ENCODE data around the gene FOXP1.

The FOXP1 gene

DNA sequence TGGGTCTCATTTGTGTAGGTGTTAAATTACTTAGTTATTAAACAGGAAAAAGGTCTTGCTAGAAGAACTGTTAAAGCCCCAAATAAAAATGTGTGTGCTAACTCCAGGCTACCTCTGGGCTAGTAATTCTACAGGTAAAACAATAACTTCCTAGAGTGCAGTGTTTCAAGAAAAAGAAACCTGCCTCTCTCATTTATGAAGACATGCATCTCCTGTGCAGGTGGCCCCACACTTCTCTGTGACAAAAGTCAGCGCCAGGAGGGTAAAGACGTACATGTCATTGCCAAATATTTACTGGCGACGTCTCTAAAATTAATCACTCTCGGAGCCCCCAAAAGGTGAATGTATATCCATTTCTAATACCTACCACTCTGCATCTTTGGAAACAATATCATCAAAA is 131.7 kb downstream of the FOXP1 start:
- TF ChIP-seq, protein P1, sequence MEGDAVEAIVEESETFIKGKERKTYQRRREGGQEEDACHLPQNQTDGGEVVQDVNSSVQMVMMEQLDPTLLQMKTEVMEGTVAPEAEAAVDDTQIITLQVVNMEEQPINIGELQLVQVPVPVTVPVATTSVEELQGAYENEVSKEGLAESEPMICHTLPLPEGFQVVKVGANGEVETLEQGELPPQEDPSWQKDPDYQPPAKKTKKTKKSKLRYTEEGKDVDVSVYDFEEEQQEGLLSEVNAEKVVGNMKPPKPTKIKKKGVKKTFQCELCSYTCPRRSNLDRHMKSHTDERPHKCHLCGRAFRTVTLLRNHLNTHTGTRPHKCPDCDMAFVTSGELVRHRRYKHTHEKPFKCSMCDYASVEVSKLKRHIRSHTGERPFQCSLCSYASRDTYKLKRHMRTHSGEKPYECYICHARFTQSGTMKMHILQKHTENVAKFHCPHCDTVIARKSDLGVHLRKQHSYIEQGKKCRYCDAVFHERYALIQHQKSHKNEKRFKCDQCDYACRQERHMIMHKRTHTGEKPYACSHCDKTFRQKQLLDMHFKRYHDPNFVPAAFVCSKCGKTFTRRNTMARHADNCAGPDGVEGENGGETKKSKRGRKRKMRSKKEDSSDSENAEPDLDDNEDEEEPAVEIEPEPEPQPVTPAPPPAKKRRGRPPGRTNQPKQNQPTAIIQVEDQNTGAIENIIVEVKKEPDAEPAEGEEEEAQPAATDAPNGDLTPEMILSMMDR (IDR thresholded peaks at IDR 0.05; ENCODE audit: extremely low read depth, insufficient read depth, missing control alignments), result no peak
- no peak for DNase-seq (ENCODE audit: low spot score)
- in situ Hi-C loops (cut with MboI; ENCODE audit: low pct_unique_long_range_greater_than_20kb, low sequenced_read_pairs, unreplicated experiment), result no loop called here

- no peak for DNase-seq (ENCODE audit: low spot score)
- TF ChIP-seq, protein P1 (IDR thresholded peaks at IDR 0.05; ENCODE audit: extremely low read depth, insufficient read depth, missing control alignments), result no peak
- in situ Hi-C loops (cut with MboI; ENCODE audit: low pct_unique_long_range_greater_than_20kb, low sequenced_read_pairs, unreplicated experiment), result no loop called here
Observed at GRCh38 chr3:71451060-71451459, 132.5 kb downstream of the FOXP1 start.

GRCh38 chr3:71450162-71450561 is 133.4 kb downstream of the FOXP1 start:
- TF ChIP-seq, protein P1 (IDR thresholded peaks at IDR 0.05; ENCODE audit: extremely low read depth, insufficient read depth, missing control alignments), result no peak
- in situ Hi-C loops (cut with MboI; ENCODE audit: low pct_unique_long_range_greater_than_20kb, low sequenced_read_pairs, unreplicated experiment), result no loop called here
- DNase-seq (ENCODE audit: low spot score), result no peak

DNA sequence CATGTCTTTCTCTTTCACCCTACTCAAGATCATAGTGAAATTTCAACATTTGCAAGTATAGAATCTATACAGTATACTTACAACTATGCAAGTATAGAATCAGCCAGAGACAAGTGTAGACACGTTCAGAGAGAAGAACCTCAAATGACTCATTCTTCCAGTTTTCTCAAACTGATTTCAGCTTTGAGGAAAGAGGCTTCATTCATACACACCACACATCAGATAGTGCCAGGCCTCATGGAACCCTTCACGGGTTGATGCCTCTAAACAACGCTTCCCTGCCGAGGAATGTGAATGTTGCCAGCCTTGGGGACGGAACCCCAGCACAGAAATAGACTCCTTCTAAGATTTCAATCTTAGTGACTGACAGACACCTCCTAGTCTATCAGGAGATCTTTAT is 135.7 kb downstream of the FOXP1 start:
- TF ChIP-seq, protein P1 (IDR thresholded peaks at IDR 0.05; ENCODE audit: extremely low read depth, insufficient read depth, missing control alignments), result no peak
- DNase-seq (ENCODE audit: low spot score), result no peak
- in situ Hi-C loops (cut with MboI; ENCODE audit: low pct_unique_long_range_greater_than_20kb, low sequenced_read_pairs, unreplicated experiment), result no loop called here

DNA sequence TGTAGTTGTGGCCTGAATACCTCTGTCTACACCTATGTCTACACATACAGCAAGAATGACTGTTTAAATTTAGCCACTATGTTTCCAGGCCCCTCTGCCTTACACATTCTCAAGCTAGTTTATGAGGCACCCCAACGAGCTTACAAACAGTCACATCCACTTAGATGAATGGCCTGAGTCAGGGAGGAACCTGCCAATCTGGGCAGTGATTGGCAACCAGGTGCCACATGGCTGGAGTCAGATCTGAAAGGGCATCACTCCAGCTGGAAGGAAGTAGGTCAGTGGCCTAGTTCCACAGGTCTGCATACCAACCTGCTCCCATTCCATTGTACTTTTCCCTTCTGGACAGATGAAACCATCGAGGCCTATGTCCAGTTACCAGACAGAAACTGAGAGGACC is 136.3 kb downstream of the FOXP1 start:
- TF ChIP-seq, protein P1 (IDR thresholded peaks at IDR 0.05; ENCODE audit: extremely low read depth, insufficient read depth, missing control alignments), result no peak
- no peak for DNase-seq (ENCODE audit: low spot score)
- in situ Hi-C loops (cut with MboI; ENCODE audit: low pct_unique_long_range_greater_than_20kb, low sequenced_read_pairs, unreplicated experiment), result no loop called here

DNA sequence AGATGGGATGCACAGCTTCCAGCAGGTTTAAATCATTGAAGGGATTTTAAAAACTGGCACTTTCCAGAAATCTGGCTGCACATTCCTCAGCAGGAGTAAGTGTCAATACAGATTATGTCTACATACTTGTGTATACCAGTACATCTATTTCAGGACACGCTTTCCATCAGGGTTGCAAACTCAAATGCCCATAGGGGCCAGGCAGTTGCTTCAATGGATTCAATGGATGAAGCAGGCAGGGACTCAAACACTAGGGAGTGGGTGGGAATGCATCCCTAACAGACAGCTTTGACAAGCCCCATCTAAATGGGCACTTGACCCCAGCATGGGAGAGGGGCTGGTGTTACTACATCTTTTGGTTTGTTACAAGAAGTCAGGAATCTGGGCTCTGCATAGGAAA is 136.8 kb downstream of the FOXP1 start:
- no peak for DNase-seq (ENCODE audit: low spot score)
- TF ChIP-seq, protein P1 (IDR thresholded peaks at IDR 0.05; ENCODE audit: extremely low read depth, insufficient read depth, missing control alignments), result no peak
- in situ Hi-C loops (cut with MboI; ENCODE audit: low pct_unique_long_range_greater_than_20kb, low sequenced_read_pairs, unreplicated experiment), result no loop called here

GRCh38 chr3:71446260-71446659 is 137.3 kb downstream of the FOXP1 start:
- in situ Hi-C loops (cut with MboI; ENCODE audit: low pct_unique_long_range_greater_than_20kb, low sequenced_read_pairs, unreplicated experiment), result no loop called here

More at GRCh38 chr3:71446260-71446659, 137.3 kb downstream of the FOXP1 start:
- DNase-seq (ENCODE audit: low spot score), result no peak
- TF ChIP-seq, protein P1 (IDR thresholded peaks at IDR 0.05; ENCODE audit: extremely low read depth, insufficient read depth, missing control alignments), result no peak

Data from GM13977 (cell line).